ENCODE data around the gene ADAMTS17.

ADAMTS17 gene

DNA sequence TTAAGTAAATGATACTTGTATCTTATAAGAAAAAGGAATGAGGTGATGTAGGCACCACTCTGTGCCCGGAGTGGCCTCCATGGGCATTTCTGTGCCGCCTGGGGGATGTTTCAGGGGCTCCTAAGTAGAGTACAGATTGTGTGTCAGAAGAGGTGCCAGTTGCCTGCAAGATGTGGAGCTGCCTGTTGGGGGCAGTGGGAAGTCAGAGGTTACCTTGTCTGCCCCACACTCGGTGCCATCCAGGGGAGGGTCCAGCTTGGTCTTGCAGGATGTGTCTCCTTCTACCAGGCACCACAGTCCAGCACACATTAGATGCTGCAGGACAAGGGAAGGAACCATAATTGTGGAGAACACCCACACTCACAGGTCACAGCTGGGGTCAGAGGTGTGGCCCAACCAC lies 208.8 kb downstream of the ADAMTS17 start:
- Histone ChIP-seq H4K91ac (ENCODE audit: low read depth, low read length) (no peak overlapping the region), H3K27ac (ENCODE audit: low read depth, low read length) (no peak overlapping the region), H3K4ac (ENCODE audit: low read depth, low read length) (no peak overlapping the region), H3K9me3 (ENCODE audit: insufficient read depth, low read depth, low read length) (no peaks in the 10 kb centered on the region), H3K14ac (ENCODE audit: low read length) (no peak overlapping the region), H3K18ac (ENCODE audit: low read length) (no peak overlapping the region), H3K79me2 (ENCODE audit: control insufficient read depth, insufficient read depth, low read length, poor library complexity) (no peaks in the 10 kb centered on the region), H3K4me3 (ENCODE audit: low read depth, low read length) (no peak overlapping the region), H3K9ac (ENCODE audit: low read length) (no peak overlapping the region), H2BK12ac (ENCODE audit: low read length) (no peak overlapping the region), H2AK5ac (ENCODE audit: low read length) (no peak overlapping the region), H2AFZ (ENCODE audit: insufficient read depth, low read length, poor library complexity) (no peak overlapping the region), H3K23ac (ENCODE audit: low read length) (no peak overlapping the region), H3K36me3 (ENCODE audit: control insufficient read depth in 1 of 2, insufficient read depth in 2 of 2, low read length in 2 of 2) (no peaks in the 10 kb centered on the region), H3K4me2 (ENCODE audit: low read length) (no peak overlapping the region), H2BK120ac (ENCODE audit: insufficient read depth, low read length, poor library complexity) (no peak overlapping the region), H4K12ac (ENCODE audit: low read depth, low read length) (no peak overlapping the region), H3K4me1 (ENCODE audit: control insufficient read depth in 1 of 2, insufficient read depth in 2 of 2, low read length in 2 of 2) (no peaks in the 10 kb centered on the region), H4K8ac (ENCODE audit: low read depth, low read length) (no peak overlapping the region), H3K27me3 (ENCODE audit: insufficient read depth, low read length) (no peaks in the 10 kb centered on the region), H2BK5ac (ENCODE audit: low read depth, low read length, poor library complexity) (no peak overlapping the region), H3K79me1 (ENCODE audit: low read length) (no peaks in the 10 kb centered on the region)
- no CpG with 5 or more reads among the region's 3 CpGs for WGBS (ENCODE audit: extremely low coverage, insufficient coverage, insufficient read length)
- DNase-seq = no peak

DNA sequence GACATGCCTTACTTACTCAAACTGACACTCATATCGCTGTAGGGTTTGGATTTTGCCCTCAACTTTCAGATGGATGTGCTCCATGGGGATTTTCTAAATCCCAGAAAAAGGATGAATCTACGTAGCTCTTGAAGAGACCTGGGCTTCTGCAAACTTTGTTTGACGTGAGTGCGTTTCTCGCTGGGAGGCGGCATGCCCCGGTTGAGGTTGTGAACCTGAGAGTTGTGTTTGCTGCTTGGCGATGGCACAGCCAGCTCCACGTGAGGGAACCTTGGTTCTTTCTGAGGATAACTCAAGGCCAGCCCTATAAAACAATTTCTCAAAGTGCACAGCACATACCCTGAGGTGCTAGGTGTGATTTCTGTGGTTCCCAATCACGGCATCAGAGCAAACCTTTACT lies 209.5 kb downstream of the ADAMTS17 start:
- Histone ChIP-seq H4K12ac (ENCODE audit: low read depth, low read length) (no peak overlapping the region), H3K27ac (ENCODE audit: low read depth, low read length) (no peak overlapping the region), H3K18ac (ENCODE audit: low read length) (no peak overlapping the region), H3K9me3 (ENCODE audit: insufficient read depth, low read depth, low read length) (no peaks in the 10 kb centered on the region), H2AFZ (ENCODE audit: insufficient read depth, low read length, poor library complexity) (no peak overlapping the region), H3K4me1 (ENCODE audit: control insufficient read depth in 1 of 2, insufficient read depth in 2 of 2, low read length in 2 of 2) (no peaks in the 10 kb centered on the region), H4K8ac (ENCODE audit: low read depth, low read length) (no peak overlapping the region), H3K27me3 (ENCODE audit: insufficient read depth, low read length) (no peaks in the 10 kb centered on the region), H3K4ac (ENCODE audit: low read depth, low read length) (no peak overlapping the region), H2BK120ac (ENCODE audit: insufficient read depth, low read length, poor library complexity) (no peak overlapping the region), H3K4me3 (ENCODE audit: low read depth, low read length) (no peak overlapping the region), H3K79me1 (ENCODE audit: low read length) (no peaks in the 10 kb centered on the region), H2AK5ac (ENCODE audit: low read length) (no peak overlapping the region), H3K14ac (ENCODE audit: low read length) (no peak overlapping the region), H2BK5ac (ENCODE audit: low read depth, low read length, poor library complexity) (no peak overlapping the region), H2BK12ac (ENCODE audit: low read length) (no peak overlapping the region), H3K9ac (ENCODE audit: low read length) (no peak overlapping the region), H3K36me3 (ENCODE audit: control insufficient read depth in 1 of 2, insufficient read depth in 2 of 2, low read length in 2 of 2) (no peaks in the 10 kb centered on the region), H3K23ac (ENCODE audit: low read length) (no peak overlapping the region), H3K4me2 (ENCODE audit: low read length) (no peak overlapping the region), H3K79me2 (ENCODE audit: control insufficient read depth, insufficient read depth, low read length, poor library complexity) (no peaks in the 10 kb centered on the region), H4K91ac (ENCODE audit: low read depth, low read length) (no peak overlapping the region)
- WGBS (ENCODE audit: extremely low coverage, insufficient coverage, insufficient read length) = no CpG with 5 or more reads among the region's 10 CpGs
- no peak for DNase-seq

DNA sequence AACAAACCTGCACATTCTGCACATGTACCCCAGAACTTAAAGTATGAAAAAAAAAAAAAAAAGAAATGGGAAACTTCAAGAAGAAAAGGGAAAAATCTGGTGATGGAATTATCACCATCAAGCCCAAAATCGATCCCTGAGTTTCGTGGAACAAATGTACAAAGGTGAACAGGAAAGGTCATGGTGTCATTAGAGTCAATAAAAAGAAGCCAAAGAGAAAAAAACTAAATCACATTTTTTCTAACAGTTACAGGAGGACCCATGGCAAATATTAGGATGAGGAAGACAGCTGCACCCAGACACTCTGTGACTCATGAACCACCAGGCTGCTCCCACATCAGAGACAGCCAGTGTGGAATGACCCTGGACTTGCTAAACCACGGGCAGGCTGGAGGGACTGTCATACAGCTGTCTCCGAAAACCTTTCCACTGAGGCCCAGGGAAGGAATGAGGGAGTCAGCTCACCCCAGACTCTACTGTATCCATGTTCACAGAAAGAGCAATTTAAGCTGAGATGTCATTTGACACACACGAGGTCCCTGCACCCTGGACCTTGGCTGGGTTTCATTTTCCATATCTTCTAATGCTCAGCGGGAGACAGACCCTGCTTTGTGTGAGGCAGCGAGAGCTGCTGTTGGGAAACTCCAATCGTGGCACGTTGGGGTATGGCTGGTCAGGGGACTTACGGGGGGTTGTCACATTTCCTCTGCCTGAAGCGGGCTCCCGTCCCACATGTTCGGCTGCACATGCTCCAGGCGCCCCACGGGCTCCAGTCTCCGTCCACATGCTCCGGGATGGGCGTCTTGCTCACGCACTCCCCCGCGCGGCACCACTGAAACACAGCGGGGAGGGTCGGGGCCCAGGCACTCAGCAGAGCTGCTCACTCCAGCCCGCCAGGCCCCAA lies 210.2 kb downstream of the ADAMTS17 start:
- no peak overlapping the region for H3K18ac ChIP-seq (ENCODE audit: low read length)
- no peak overlapping the region for H4K8ac ChIP-seq (ENCODE audit: low read depth, low read length)
- H4K12ac ChIP-seq (ENCODE audit: low read depth, low read length) = no peak overlapping the region
- no peaks in the 10 kb centered on the region for H3K9me3 ChIP-seq (ENCODE audit: insufficient read depth, low read depth, low read length)
- no peak overlapping the region for H3K14ac ChIP-seq (ENCODE audit: low read length)
- H4K91ac ChIP-seq (ENCODE audit: low read depth, low read length) = no peak overlapping the region
- no peak overlapping the region for H3K4me3 ChIP-seq (ENCODE audit: low read depth, low read length)
- no peak overlapping the region for H3K4me2 ChIP-seq (ENCODE audit: low read length)
- no peaks in the 10 kb centered on the region for H3K27me3 ChIP-seq (ENCODE audit: insufficient read depth, low read length)
- no peak overlapping the region for H3K4ac ChIP-seq (ENCODE audit: low read depth, low read length)
- H3K36me3 ChIP-seq (ENCODE audit: control insufficient read depth in 1 of 2, insufficient read depth in 2 of 2, low read length in 2 of 2) = no peaks in the 10 kb centered on the region
- no peak overlapping the region for H2BK120ac ChIP-seq (ENCODE audit: insufficient read depth, low read length, poor library complexity)
- DNase-seq = peak; percentile 27 to 42
- no peak overlapping the region for H3K9ac ChIP-seq (ENCODE audit: low read length)
- H2BK12ac ChIP-seq (ENCODE audit: low read length) = no peak overlapping the region
- no peak overlapping the region for H3K27ac ChIP-seq (ENCODE audit: low read depth, low read length)
- H3K79me2 ChIP-seq (ENCODE audit: control insufficient read depth, insufficient read depth, low read length, poor library complexity) = no peaks in the 10 kb centered on the region
- no peak overlapping the region for H2AK5ac ChIP-seq (ENCODE audit: low read length)
- no CpG with 5 or more reads among the region's 25 CpGs for WGBS (ENCODE audit: extremely low coverage, insufficient coverage, insufficient read length)
- H3K79me1 ChIP-seq (ENCODE audit: low read length) = no peaks in the 10 kb centered on the region
- H2BK5ac ChIP-seq (ENCODE audit: low read depth, low read length, poor library complexity) = no peak overlapping the region
- no peak overlapping the region for H2AFZ ChIP-seq (ENCODE audit: insufficient read depth, low read length, poor library complexity)
- no peak overlapping the region for H3K23ac ChIP-seq (ENCODE audit: low read length)
- H3K4me1 ChIP-seq (ENCODE audit: control insufficient read depth in 1 of 2, insufficient read depth in 2 of 2, low read length in 2 of 2) = no peaks in the 10 kb centered on the region

DNA sequence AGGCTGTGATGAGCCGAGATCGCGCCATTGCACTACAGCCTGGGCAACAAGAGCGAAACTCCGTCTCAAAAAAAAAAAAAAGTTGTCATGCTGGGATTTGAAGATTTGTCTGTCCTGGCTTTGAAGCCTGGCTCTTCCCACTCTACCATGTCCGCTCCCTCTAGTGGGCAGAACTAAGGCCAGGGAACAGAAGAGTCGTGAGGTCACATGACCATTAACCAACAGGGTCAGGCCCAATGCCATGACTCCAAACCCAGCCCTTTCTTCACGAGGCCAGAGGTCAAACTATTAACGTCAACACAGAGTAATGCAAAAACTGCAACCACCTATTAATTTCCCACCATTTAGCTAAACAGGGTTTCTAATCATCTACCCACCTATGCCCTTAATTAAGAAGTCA lies 212.1 kb downstream of the ADAMTS17 start:
- Histone ChIP-seq H3K18ac (ENCODE audit: low read length) (no peak overlapping the region), H3K9me3 (ENCODE audit: insufficient read depth, low read depth, low read length) (peaks cover 2% of the 10 kb centered on the region)
- WGBS (ENCODE audit: extremely low coverage, insufficient coverage, insufficient read length) = no CpG with 5 or more reads among the region's 9 CpGs

More for the DNA sequence above, 212.1 kb downstream of the ADAMTS17 start:
- no peak overlapping the region for H4K12ac ChIP-seq (ENCODE audit: low read depth, low read length)
- no peak overlapping the region for H3K9ac ChIP-seq (ENCODE audit: low read length)
- no peaks in the 10 kb centered on the region for H3K27me3 ChIP-seq (ENCODE audit: insufficient read depth, low read length)
- no peak overlapping the region for H4K8ac ChIP-seq (ENCODE audit: low read depth, low read length)
- H3K79me1 ChIP-seq (ENCODE audit: low read length) = no peaks in the 10 kb centered on the region
- H3K4ac ChIP-seq (ENCODE audit: low read depth, low read length) = no peak overlapping the region
- no peak overlapping the region for H3K4me3 ChIP-seq (ENCODE audit: low read depth, low read length)
- H2AFZ ChIP-seq (ENCODE audit: insufficient read depth, low read length, poor library complexity) = no peak overlapping the region
- no peaks in the 10 kb centered on the region for H3K79me2 ChIP-seq (ENCODE audit: control insufficient read depth, insufficient read depth, low read length, poor library complexity)
- H3K36me3 ChIP-seq (ENCODE audit: control insufficient read depth in 1 of 2, insufficient read depth in 2 of 2, low read length in 2 of 2) = no peaks in the 10 kb centered on the region
- H2AK5ac ChIP-seq (ENCODE audit: low read length) = no peak overlapping the region
- H3K23ac ChIP-seq (ENCODE audit: low read length) = no peak overlapping the region
- no peak overlapping the region for H4K91ac ChIP-seq (ENCODE audit: low read depth, low read length)
- DNase-seq = no peak
- H3K4me1 ChIP-seq (ENCODE audit: control insufficient read depth in 1 of 2, insufficient read depth in 2 of 2, low read length in 2 of 2) = no peaks in the 10 kb centered on the region
- no peak overlapping the region for H2BK5ac ChIP-seq (ENCODE audit: low read depth, low read length, poor library complexity)
- H3K4me2 ChIP-seq (ENCODE audit: low read length) = no peak overlapping the region
- no peak overlapping the region for H2BK12ac ChIP-seq (ENCODE audit: low read length)
- no peak overlapping the region for H3K27ac ChIP-seq (ENCODE audit: low read depth, low read length)
- no peak overlapping the region for H3K14ac ChIP-seq (ENCODE audit: low read length)
- no peak overlapping the region for H2BK120ac ChIP-seq (ENCODE audit: insufficient read depth, low read length, poor library complexity)
